Nephron progenitor cell (in vitro differentiated cells): ENCODE measurements around the gene ENTR1.

Experiments used
- DNase-seq: peaks from one replicate; pipeline ENCODE4 v3.0.0; 2021
- H3K27ac Mint-ChIP-seq: 2 replicates; pipeline ENCODE4 v1.8.0; 2021; ENCODE audit warnings: mild to moderate bottlenecking, moderate library complexity, mixed read lengths
- H3K27me3 Mint-ChIP-seq: 2 replicates; pipeline ENCODE4 v1.8.0; 2021; ENCODE audit warnings: mild to moderate bottlenecking, low read depth, mixed read lengths; ENCODE audit not compliant: poor library complexity
- H3K36me3 Mint-ChIP-seq: 2 replicates; pipeline ENCODE4 v1.8.0; 2021; ENCODE audit warnings: low read depth, mixed read lengths
- H3K4me1 Mint-ChIP-seq: 2 replicates; pipeline ENCODE4 v1.8.0; 2021; ENCODE audit warnings: mixed read lengths
- H3K4me3 Mint-ChIP-seq: 2 replicates; pipeline ENCODE4 v1.8.0; 2021; ENCODE audit warnings: mild to moderate bottlenecking, moderate library complexity, mixed read lengths
- H3K9me3 Mint-ChIP-seq: 2 replicates; pipeline ENCODE4 v1.8.0; 2021; ENCODE audit warnings: mild to moderate bottlenecking, moderate library complexity, mixed read lengths
- TF ChIP-seq, protein P1 (sequence below): fragments of 200-600 bp; sonication (generic); IDR thresholded peaks from 2 replicates; pipeline ENCODE4 v1.5.0; 2021; ENCODE audit warnings: antibody characterized with exemption

Gene ENTR1

DNA sequence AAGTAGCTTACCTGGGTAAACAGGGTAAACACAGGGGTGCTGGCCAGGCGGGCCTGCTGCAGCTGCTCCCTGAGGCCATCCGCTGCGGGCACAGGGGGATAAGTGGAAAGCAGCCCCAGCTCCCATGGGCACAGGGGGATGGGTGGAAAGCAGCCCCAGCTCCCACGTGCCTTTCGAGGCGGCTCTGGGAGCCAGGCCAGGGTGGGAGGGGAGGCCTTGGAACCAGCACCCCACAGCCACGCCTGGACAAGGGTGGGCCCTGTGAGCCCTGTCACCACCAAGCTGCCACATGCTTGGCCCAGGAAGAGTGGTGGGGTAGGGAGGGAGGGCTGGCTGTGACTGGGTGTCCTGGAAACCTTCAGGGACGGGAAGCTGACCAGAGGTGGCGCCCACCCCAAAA is 29.1 kb downstream of the ENTR1 start:
- Mint-ChIP-seq H3K36me3 (peaks cover 21% of the 10 kb centered on the region), H3K27ac (no peak overlapping the region), H3K4me3 (no peak overlapping the region), H3K9me3 (no peaks in the 10 kb centered on the region), H3K27me3 (no peaks in the 10 kb centered on the region), H3K4me1 (no peaks in the 10 kb centered on the region)
- DNase-seq: no peak
- TF ChIP-seq, protein P1, sequence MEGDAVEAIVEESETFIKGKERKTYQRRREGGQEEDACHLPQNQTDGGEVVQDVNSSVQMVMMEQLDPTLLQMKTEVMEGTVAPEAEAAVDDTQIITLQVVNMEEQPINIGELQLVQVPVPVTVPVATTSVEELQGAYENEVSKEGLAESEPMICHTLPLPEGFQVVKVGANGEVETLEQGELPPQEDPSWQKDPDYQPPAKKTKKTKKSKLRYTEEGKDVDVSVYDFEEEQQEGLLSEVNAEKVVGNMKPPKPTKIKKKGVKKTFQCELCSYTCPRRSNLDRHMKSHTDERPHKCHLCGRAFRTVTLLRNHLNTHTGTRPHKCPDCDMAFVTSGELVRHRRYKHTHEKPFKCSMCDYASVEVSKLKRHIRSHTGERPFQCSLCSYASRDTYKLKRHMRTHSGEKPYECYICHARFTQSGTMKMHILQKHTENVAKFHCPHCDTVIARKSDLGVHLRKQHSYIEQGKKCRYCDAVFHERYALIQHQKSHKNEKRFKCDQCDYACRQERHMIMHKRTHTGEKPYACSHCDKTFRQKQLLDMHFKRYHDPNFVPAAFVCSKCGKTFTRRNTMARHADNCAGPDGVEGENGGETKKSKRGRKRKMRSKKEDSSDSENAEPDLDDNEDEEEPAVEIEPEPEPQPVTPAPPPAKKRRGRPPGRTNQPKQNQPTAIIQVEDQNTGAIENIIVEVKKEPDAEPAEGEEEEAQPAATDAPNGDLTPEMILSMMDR: no peak

DNA sequence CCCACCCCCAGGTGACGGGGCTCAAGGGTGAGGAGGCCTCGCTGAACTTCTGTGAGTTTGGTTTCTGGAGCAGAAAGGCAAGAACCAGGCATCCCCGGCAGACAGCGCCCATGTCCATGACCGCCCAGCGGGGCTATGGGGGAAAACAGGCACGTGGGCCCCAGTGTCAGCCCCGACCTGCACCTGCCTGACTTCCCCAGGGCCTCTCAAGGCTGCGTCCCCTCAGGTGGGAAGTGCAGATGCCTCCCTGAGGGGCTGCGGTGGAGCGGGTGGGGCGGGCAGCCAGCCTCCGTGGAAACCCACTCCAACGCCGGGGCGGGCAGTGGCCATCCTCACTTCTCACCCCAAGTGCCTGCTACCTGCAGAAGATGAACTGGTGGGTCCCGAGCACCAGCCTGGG is 30.0 kb downstream of the ENTR1 start:
- no peaks in the 10 kb centered on the region for H3K4me1 Mint-ChIP-seq
- H3K27ac Mint-ChIP-seq: no peak overlapping the region
- H3K36me3 Mint-ChIP-seq: peaks cover 11% of the 10 kb centered on the region
- DNase-seq: no peak
- no peak overlapping the region for H3K4me3 Mint-ChIP-seq
- H3K9me3 Mint-ChIP-seq: no peaks in the 10 kb centered on the region
- no peaks in the 10 kb centered on the region for H3K27me3 Mint-ChIP-seq
- TF ChIP-seq, protein P1: no peak

DNA sequence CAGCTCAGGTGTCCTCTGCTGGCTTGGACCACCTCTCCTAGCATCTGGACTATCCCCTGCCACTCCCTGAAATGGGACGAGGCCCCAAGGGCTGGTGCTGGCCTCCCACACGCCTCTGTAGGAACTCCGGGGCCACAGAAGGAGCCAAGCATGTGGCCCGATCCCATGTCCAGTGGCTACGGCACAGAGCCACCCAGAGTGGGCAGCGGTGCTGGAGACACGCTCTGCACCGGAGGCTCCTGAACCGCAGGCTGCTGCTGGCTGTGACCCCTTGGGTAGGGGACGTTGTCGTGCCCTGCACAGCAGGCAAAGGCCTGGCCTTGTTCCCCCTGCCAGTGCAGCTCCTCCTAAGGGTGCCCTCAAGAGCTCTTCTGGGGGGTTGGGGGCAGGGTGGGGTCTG is 30.5 kb downstream of the ENTR1 start:
- Mint-ChIP-seq H3K27me3 (no peaks in the 10 kb centered on the region), H3K36me3 (peaks cover 7% of the 10 kb centered on the region), H3K4me1 (peaks cover under 1% of the 10 kb centered on the region), H3K9me3 (no peaks in the 10 kb centered on the region), H3K27ac (no peak overlapping the region), H3K4me3 (no peak overlapping the region)
- DNase-seq: no peak
- TF ChIP-seq, protein P1: no peak

DNA sequence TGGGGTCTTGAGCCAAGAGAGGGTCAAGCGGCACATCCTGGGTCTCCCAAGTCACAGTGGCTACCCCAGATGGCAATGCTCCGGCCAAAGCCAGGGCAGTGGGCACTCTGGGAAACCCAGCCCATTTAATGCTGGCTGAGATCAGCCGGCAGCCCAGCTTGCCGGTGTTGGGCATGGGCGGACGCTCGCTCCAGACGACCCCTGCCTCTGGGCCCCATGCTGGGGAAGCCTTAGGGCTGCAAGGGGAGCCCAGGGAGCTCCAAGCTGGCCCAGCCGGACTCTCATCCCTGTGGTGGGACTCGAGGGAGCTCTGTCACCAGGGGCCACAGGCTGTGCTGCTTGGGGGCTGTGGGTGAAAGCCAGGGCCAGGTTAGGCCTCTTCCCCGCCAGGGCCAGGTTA is 31.0 kb downstream of the ENTR1 start:
- TF ChIP-seq, protein P1: no peak
- H3K9me3 Mint-ChIP-seq: no peaks in the 10 kb centered on the region
- H3K4me1 Mint-ChIP-seq: peaks cover 5% of the 10 kb centered on the region
- H3K4me3 Mint-ChIP-seq: no peak overlapping the region
- peaks cover 2% of the 10 kb centered on the region for H3K36me3 Mint-ChIP-seq
- DNase-seq: no peak
- no peak overlapping the region for H3K27ac Mint-ChIP-seq
- H3K27me3 Mint-ChIP-seq: peaks cover 1% of the 10 kb centered on the region

DNA sequence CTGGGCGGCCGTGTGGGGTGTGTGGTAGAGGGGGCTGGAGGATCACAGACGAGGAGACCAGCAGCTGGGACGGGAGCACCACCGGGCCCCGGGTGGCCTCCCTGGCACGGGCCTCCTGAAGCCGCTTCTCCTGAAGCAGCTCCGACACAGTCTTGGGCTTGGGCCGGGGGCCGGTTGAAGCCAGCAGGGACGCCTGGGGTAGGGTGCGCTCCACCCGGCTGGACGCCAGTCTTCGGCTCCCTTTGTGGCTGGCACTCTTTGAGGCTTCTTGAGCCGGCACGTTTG is 31.5 kb downstream of the ENTR1 start:
- Mint-ChIP-seq H3K4me1 (peaks cover 8% of the 10 kb centered on the region), H3K4me3 (no peak overlapping the region), H3K9me3 (no peaks in the 10 kb centered on the region), H3K27me3 (peaks cover 2% of the 10 kb centered on the region), H3K27ac (peak overlapping the region; percentile 81), H3K36me3 (no peaks in the 10 kb centered on the region)
- DNase-seq: no peak
- TF ChIP-seq, protein P1: no peak

DNA sequence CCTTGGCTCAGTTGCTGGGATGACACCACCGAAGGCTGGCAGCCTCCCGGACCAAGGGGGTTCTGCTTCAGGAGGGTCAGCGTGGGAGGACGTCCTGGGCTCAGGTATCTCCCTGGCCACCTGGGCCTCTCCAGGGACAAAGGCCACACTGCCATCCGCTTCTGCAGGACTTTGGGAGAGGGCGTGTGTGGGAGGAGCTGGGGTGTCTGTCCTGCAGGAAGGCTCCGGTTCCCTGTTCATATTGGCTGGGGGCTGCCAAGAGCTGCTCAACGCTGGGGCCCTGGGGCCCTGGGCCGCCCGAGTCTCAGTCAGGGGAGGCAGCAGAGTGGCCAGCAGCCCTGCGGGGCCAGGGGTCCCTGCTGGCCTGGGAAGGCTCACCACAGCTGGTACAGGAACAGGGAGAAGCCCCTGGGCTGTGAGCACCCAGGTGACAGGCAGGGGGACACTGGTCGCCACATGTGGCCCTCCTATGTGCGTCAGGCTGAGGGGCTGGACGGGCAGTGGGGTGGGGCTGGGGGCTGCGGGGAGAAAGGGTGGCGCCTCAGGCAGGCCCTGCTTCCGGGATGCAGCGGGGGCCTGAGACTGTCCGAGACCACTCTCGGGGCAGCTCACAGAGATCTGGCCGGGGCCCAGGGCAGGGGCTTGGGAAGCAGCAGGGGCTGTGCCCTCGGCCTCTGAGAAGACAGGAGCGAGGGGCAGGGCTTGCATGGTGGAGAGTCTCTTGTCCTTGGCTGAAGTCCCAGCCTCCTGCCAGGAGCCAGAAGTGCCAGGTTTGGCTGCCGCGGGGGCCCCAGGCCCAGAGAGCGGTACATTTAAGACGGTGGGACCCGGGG is 32.0 kb downstream of the ENTR1 start:
- Mint-ChIP-seq H3K4me1 (peaks cover 10% of the 10 kb centered on the region), H3K36me3 (no peaks in the 10 kb centered on the region), H3K9me3 (no peaks in the 10 kb centered on the region), H3K4me3 (no peak overlapping the region), H3K27ac (peak overlapping the region; percentile 81), H3K27me3 (peaks cover 2% of the 10 kb centered on the region)
- TF ChIP-seq, protein P1: no peak
- no peak for DNase-seq
